SK-N-SH treated with all-trans-retinoic acid at 6 μM for 48 hours (cell line): ENCODE measurements around the gene JUND.

ENCODE experiments used
- ATAC-seq: fragments of 200-7000 bp; cut with Tn5 transposase; 3 replicates; pipeline ENCODE4 v1.9.1; 2020; ENCODE audit warnings: mild to moderate bottlenecking, moderate library complexity
- ARNTL ChIP-seq: fragments of 450-650 bp; formaldehyde crosslinking; IDR thresholded peaks from 2 replicates; pipeline ENCODE4 v1.5.0; 2020; ENCODE audit warnings: low read depth, mild to moderate bottlenecking, moderate library complexity, borderline replicate concordance
- BACH2 ChIP-seq: fragments of 250-450 bp; sonication (Bioruptor Pico); IDR thresholded peaks from 2 replicates; pipeline ENCODE4 v1.9.0; 2021; ENCODE audit warnings: mild to moderate bottlenecking, borderline replicate concordance
- CREB5 ChIP-seq: fragments of 250-450 bp; sonication (Bioruptor Pico); IDR thresholded peaks from 2 replicates; pipeline ENCODE4 v1.5.1; 2020; ENCODE audit warnings: low read depth, mild to moderate bottlenecking, moderate library complexity
- CSDC2 ChIP-seq: fragments of 250-450 bp; sonication (Bioruptor Pico); IDR thresholded peaks from 2 replicates; pipeline ENCODE4 v1.5.0; 2020; ENCODE audit warnings: mild to moderate bottlenecking, moderate library complexity
- ESRRG ChIP-seq: fragments of 250-450 bp; sonication (Bioruptor Pico); IDR thresholded peaks from 2 replicates; pipeline ENCODE4 v1.6.1; 2021; ENCODE audit warnings: mild to moderate bottlenecking
- GLIS3 ChIP-seq: fragments of 250-450 bp; sonication (Bioruptor Pico); IDR thresholded peaks from 2 replicates; pipeline ENCODE4 v1.5.0; 2020; ENCODE audit warnings: mild to moderate bottlenecking, moderate library complexity
- PPARA ChIP-seq: fragments of 250-450 bp; sonication (Bioruptor Pico); IDR thresholded peaks from 2 replicates; pipeline ENCODE4 v1.5.0; 2020; ENCODE audit warnings: mild to moderate bottlenecking, borderline replicate concordance
- TCF4 ChIP-seq: fragments of 250-450 bp; sonication (Bioruptor Pico); IDR thresholded peaks from 2 replicates; pipeline ENCODE4 v1.8.0; 2021; ENCODE audit warnings: mild to moderate bottlenecking, moderate library complexity, borderline replicate concordance
- TOX ChIP-seq: fragments of 250-450 bp; sonication (Bioruptor Pico); IDR thresholded peaks from 2 replicates; pipeline ENCODE4 v1.8.0; 2021; ENCODE audit warnings: mild to moderate bottlenecking, moderate library complexity, borderline replicate concordance
- TSHZ2 ChIP-seq: fragments of 250-450 bp; sonication (Bioruptor Pico); IDR thresholded peaks from 2 replicates; pipeline ENCODE4 v1.5.0; 2020; ENCODE audit warnings: mild to moderate bottlenecking, moderate library complexity
- ZC3H10 ChIP-seq: fragments of 250-450 bp; sonication (Bioruptor Pico); IDR thresholded peaks from 2 replicates; pipeline ENCODE4 v1.5.1; 2021; ENCODE audit warnings: mild to moderate bottlenecking, moderate library complexity
- ZFP3 ChIP-seq: fragments of 250-450 bp; sonication (Bioruptor Pico); IDR thresholded peaks from 2 replicates; pipeline ENCODE4 v1.5.0; 2020; ENCODE audit warnings: mild to moderate bottlenecking, moderate library complexity
- ZFP30 ChIP-seq: fragments of 450-650 bp; formaldehyde crosslinking; IDR thresholded peaks from 2 replicates; pipeline ENCODE4 v1.5.0; 2022; ENCODE audit warnings: mild to moderate bottlenecking, moderate library complexity
- ZNF565 ChIP-seq: fragments of 450-650 bp; formaldehyde crosslinking; conservative IDR thresholded peaks from 2 replicates; pipeline ENCODE4 v1.5.0; 2020; ENCODE audit warnings: low read depth, mild to moderate bottlenecking, moderate library complexity
- ZNF70 ChIP-seq: fragments of 450-650 bp; formaldehyde crosslinking; IDR thresholded peaks from 2 replicates; pipeline ENCODE4 v1.5.0; 2020; ENCODE audit warnings: mild to moderate bottlenecking, moderate library complexity
- ZNF8 ChIP-seq: fragments of 450-650 bp; formaldehyde crosslinking; IDR thresholded peaks from 2 replicates; pipeline ENCODE4 v1.5.0; 2020; ENCODE audit warnings: mild to moderate bottlenecking, moderate library complexity
- TF ChIP-seq, protein P1 (sequence below): fragments of 250-450 bp; sonication (Bioruptor Pico); IDR thresholded peaks from 2 replicates; pipeline ENCODE4 v1.8.0; 2021; ENCODE audit warnings: low read depth, mild to moderate bottlenecking, moderate library complexity, borderline replicate concordance
- TF ChIP-seq, protein P2 (sequence below): fragments of 250-450 bp; sonication (Bioruptor Pico); IDR thresholded peaks from 2 replicates; pipeline ENCODE4 v1.8.0; 2020; ENCODE audit warnings: mild to moderate bottlenecking, moderate library complexity, borderline replicate concordance

The JUND gene

GRCh38 chr19:18306888-18307260 lies 25.5 kb upstream of the JUND start:
- no peak for TF ChIP-seq BACH2 (CRISPR knock-in tag)
- no peak for TF ChIP-seq ESRRG
- no peak for ATAC-seq

- TF ChIP-seq BACH2 (CRISPR knock-in tag) (no peak), ZFP3 (CRISPR knock-in tag) (no peak), CSDC2 (CRISPR knock-in tag) (no peak), PPARA (CRISPR knock-in tag) (no peak), ZNF8 (CRISPR knock-in tag) (no peak), ZNF70 (no peak), CREB5 (CRISPR knock-in tag) (no peak), TSHZ2 (CRISPR knock-in tag) (no peak), TCF4 (CRISPR knock-in tag) (no peak), ZFP30 (no peak), TOX (CRISPR knock-in tag) (no peak), ZC3H10 (no peak), ARNTL (CRISPR knock-in tag) (no peak)
- TF ChIP-seq, protein P1, sequence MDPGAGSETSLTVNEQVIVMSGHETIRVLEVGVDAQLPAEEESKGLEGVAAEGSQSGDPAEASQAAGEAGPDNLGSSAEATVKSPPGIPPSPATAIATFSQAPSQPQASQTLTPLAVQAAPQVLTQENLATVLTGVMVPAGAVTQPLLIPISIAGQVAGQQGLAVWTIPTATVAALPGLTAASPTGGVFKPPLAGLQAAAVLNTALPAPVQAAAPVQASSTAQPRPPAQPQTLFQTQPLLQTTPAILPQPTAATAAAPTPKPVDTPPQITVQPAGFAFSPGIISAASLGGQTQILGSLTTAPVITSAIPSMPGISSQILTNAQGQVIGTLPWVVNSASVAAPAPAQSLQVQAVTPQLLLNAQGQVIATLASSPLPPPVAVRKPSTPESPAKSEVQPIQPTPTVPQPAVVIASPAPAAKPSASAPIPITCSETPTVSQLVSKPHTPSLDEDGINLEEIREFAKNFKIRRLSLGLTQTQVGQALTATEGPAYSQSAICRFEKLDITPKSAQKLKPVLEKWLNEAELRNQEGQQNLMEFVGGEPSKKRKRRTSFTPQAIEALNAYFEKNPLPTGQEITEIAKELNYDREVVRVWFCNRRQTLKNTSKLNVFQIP (CRISPR knock-in tag) = no peak
- TF ChIP-seq, protein P2, sequence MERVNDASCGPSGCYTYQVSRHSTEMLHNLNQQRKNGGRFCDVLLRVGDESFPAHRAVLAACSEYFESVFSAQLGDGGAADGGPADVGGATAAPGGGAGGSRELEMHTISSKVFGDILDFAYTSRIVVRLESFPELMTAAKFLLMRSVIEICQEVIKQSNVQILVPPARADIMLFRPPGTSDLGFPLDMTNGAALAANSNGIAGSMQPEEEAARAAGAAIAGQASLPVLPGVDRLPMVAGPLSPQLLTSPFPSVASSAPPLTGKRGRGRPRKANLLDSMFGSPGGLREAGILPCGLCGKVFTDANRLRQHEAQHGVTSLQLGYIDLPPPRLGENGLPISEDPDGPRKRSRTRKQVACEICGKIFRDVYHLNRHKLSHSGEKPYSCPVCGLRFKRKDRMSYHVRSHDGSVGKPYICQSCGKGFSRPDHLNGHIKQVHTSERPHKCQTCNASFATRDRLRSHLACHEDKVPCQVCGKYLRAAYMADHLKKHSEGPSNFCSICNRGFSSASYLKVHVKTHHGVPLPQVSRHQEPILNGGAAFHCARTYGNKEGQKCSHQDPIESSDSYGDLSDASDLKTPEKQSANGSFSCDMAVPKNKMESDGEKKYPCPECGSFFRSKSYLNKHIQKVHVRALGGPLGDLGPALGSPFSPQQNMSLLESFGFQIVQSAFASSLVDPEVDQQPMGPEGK = no peak
- no peak for ATAC-seq
Measured at GRCh38 chr19:18306209-18306887, 24.9 kb upstream of the JUND start.

DNA sequence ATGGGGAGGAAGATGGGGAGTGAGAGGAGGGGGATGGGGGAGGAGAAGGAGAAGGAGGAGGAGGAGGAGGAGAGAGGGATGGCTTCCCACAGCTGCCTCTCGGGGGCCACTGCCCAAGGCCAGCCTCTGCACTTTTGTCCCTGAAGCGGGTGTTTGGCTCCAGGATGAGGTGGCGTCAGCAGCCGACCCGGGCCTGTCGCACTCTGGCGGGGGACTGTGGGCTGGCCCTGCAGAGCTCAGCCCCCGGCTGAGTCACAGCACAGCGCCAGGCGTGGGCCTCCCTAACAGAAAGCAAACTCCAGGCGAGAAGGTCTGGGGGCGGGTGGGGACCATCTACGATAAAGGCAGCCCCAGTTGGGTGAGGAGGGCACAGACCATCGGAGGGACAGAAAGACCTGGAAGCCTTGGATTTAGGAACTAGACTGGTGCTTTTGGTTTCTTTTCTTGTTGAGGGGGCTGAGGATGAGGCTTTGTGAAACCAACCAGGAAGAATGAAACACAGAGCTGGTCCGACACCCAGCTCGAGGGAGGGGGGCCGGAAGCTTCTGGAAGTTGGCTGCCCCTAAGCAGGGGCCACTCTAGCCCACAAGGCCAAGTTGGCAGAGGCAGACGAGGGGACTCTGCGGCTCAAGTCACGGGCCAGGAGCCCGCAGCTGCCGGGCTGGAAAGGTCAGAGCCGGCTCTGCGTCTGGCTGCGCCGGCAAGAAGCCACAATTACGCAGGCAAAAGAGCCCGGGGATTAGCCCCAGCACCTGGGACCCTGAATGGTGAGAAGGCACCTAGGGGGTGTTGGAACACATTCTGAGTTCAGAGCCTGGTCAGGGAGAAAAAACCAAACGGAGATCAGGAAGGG lies 23.3 kb upstream of the JUND start:
- peak; percentile 87 for ATAC-seq
- TF ChIP-seq, protein P2 = peak; percentile 52; the same call in 1 of the 2 replicates
- TF ChIP-seq ZNF565 (CRISPR knock-in tag) (no peak), CSDC2 (CRISPR knock-in tag) (0 out of 2 replicates have a peak, but pooled peaks have one; percentile 17), TCF4 (CRISPR knock-in tag) (peak; percentile 36; the same call in 1 of the 2 replicates), ZFP3 (CRISPR knock-in tag) (peak; percentile 32; the same call in 1 of the 2 replicates), GLIS3 (CRISPR knock-in tag) (no peak), ESRRG (no peak), CREB5 (CRISPR knock-in tag) (no peak)
- TF ChIP-seq, protein P1 (CRISPR knock-in tag) = no peak
